ENCODE measurements around the gene HCN3.
"Not testable (repeated sequence)": the region's sequence is repeated elsewhere in the genome, so short reads cannot be mapped to it uniquely, and the experiment has no call there.

Gene HCN3

GRCh38 chr1:155313261-155313660 is 36.0 kb downstream of the HCN3 start:
- no peak for DNase-seq (ENCODE audit: low spot score)

GRCh38 chr1:155316922-155317321 is 39.7 kb downstream of the HCN3 start:
- DNase-seq (ENCODE audit: low spot score), result no peak

- DNase-seq (ENCODE audit: low spot score), result no peak
These were observed 40.8 kb downstream of the HCN3 start for GRCh38 chr1:155318082-155318481.

- DNase-seq (ENCODE audit: low spot score), result no peak
These were observed 42.3 kb downstream of the HCN3 start for GRCh38 chr1:155319536-155319935.

- DNase-seq (ENCODE audit: low spot score), result no peak
These were observed 43.0 kb downstream of the HCN3 start for GRCh38 chr1:155320252-155320651.

GRCh38 chr1:155320661-155321617 is 43.7 kb downstream of the HCN3 start, which contains the start of gene RUSC1:
Gene RUSC1, plus strand, starts transcription at chr1:155320894. Its CDS starts 880 bp downstream, at chr1:155321774.
- DNase-seq (ENCODE audit: low spot score), result no peak

GRCh38 chr1:155321639-155322503 is 44.6 kb downstream of the HCN3 start:
- no peak for DNase-seq (ENCODE audit: low spot score)

- no peak for DNase-seq (ENCODE audit: low spot score)
These were observed 45.3 kb downstream of the HCN3 start for GRCh38 chr1:155322571-155322952.

- DNase-seq (ENCODE audit: low spot score), result peak; percentile 81
These were observed 45.9 kb downstream of the HCN3 start for GRCh38 chr1:155322953-155323728.

GRCh38 chr1:155323729-155324036 is 46.4 kb downstream of the HCN3 start:
- peak; percentile 68 for DNase-seq (ENCODE audit: low spot score)

- peak; percentile 87 for DNase-seq (ENCODE audit: low spot score)
These were observed 46.9 kb downstream of the HCN3 start for GRCh38 chr1:155324037-155324716.

- no peak for DNase-seq (ENCODE audit: low spot score)
These were observed 47.7 kb downstream of the HCN3 start for GRCh38 chr1:155324717-155325602.

GRCh38 chr1:155325603-155325893 is 48.3 kb downstream of the HCN3 start:
- DNase-seq (ENCODE audit: low spot score), result no peak

- DNase-seq (ENCODE audit: low spot score), result no peak
These were observed 48.8 kb downstream of the HCN3 start for GRCh38 chr1:155326020-155326526.

GRCh38 chr1:155326631-155327037 is 49.4 kb downstream of the HCN3 start:
- no peak for DNase-seq (ENCODE audit: low spot score)

GRCh38 chr1:155327981-155328380 is 50.7 kb downstream of the HCN3 start:
- DNase-seq (ENCODE audit: low spot score), result no peak

GRCh38 chr1:155328856-155329255 is 51.6 kb downstream of the HCN3 start:
- not testable (repeated sequence) for DNase-seq (ENCODE audit: low spot score)

GRCh38 chr1:155329980-155330598 is 52.8 kb downstream of the HCN3 start:
- no peak for DNase-seq (ENCODE audit: low spot score)

GRCh38 chr1:155334962-155335361 is 57.7 kb downstream of the HCN3 start:
- DNase-seq (ENCODE audit: low spot score), result no peak
